Stimulated activated CD4-positive, alpha-beta T cell treated with anti-CD3 and anti-CD28 coated beads, Interleukin-4, amount 100 ng/mL, for 1 hour (primary cell): ENCODE results near the gene PAM.
"Not testable (repeated sequence)": the region's sequence is repeated elsewhere in the genome, so short reads cannot be mapped to it uniquely, and the experiment has no call there.

Experiments used
- DNase-seq: peaks from one replicate; pipeline ENCODE4 v3.0.0-alpha.2; 2020

The PAM gene

DNA sequence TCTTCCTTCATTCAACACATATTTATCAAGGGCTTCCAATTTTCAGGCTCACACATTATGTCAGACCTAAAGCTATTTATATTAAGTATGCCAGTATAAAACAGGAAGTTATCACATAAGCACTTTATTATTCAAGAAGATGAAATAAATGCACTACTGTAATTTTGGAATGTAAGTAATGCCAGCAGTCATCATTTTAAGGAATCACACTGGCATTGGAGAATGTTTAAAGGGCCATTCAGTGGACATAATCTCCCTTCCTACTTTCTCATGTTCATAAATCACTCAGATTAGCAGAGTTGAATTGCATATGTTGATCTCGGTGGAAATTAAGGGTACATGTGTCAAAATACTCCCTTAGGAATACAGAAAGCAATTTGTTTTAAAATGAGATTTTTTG, 200.4 kb downstream of the PAM start:
- DNase-seq, result no peak

DNA sequence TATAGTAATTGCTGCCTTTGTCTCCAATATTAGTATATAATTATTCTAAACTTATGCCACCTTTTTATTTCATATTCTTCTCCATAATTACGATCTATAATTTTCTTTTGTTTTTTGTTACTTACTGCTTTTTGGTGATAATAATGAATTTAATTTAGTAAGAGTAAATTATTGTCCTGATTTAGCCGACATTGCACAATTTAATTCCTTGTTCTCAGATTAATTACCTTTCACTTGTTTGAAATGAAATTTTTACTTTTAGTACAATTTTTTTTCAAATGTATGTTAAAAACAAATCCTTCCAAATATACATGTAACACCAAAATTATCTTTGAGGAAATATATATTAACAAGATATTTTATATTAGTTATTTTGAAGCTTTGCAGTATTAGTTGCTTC, 201.5 kb downstream of the PAM start:
- DNase-seq, result no peak

DNA sequence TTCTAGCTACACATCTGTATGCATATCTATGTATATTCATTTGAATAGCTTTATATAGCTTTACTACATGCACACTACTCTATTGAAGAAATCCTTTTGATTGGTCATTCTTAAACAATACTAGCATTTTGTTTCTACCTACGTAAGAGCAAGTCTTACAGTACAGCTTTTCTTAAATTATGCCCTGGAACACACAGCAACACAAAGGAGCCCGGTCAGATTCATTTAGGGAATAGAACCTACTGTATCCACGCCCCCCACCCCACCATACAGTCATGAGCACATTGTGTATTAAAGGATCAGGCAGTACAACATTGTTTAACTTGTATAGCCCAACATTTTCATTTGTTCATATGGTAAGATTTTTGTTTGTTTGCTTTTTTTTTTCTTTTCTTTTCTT, 202.0 kb downstream of the PAM start:
- DNase-seq, result no peak

DNA sequence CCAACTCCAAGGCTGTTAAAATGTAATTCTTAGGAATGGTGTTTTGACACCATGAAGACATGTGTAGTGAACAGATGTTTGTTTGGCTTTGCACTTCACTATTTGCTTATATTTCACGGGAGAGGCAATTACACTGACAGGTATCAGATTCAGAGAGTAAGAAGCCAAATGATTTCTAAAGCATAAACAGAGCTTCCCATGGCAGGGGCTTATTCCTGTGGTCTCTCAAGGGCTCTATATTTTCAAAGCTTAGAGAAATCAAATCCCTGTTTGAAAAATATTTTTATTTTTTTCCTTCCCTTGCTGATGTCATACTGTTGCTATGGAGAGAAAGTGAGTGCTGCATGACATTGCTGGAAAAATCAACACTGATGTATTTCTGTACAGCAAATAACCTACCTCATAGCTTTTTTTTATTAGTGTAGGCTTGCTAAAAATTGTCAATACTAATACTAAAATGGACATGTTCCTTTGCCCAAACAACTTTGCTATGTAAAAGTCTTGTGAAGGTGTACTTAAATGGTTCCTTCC, 203.4 kb downstream of the PAM start:
- DNase-seq, result no peak

DNA sequence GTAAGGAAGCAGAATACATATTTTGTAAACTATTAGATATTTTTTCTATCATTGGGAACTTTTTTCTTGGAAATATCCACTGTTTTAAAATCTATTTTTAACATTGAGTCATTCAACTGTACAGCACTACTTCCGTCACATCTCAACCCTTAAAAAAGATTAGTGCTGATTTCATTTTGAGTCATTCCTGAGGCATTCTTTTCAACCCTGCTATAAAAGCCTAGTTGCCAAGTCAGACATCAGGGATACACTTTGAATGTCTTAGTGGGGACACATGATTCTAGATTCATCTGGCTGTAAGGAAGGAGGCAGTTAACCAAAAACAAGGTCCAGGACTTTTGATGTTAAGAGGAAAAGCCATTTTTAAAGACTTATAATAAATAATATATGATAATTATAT, 203.9 kb downstream of the PAM start:
- DNase-seq, result no peak

DNA sequence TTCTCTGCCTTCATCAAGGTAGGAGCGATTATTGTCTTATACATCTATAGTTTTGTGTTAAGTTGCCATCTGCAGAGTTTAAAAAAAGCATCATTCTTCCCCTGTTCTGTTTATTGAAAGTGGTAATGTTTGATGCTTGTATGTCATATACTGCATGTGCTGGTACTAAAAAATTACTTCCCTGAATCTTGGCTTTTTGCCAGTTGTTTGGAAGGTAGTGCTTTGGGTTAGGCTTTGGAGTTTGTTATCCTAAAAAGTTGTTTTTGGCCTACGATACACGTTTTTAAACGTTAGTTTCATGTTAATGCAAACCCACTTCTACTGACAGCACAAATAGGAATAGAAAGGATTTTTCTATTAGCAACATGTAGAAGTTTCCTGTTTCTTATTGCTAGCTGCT, 206.6 kb downstream of the PAM start:
- no peak for DNase-seq

DNA sequence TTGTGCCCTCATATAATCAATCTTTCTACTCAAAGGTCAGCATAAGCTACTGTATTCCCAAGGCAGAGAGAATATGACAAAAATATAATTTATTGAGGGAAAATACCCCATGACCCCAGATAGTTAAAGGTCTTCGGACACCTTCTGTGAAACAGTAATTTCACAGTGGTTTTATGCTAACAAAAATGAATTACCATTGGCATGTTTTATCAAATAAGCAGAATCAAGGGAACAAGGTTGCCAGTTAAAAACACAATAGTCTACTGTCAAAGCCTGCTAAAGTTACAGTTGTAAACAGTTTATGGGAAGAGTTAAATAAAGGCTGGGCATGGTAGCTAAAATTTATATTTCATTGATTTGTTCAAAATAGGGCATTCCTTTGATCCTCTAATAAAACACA, 210.5 kb downstream of the PAM start:
- DNase-seq, result no peak

DNA sequence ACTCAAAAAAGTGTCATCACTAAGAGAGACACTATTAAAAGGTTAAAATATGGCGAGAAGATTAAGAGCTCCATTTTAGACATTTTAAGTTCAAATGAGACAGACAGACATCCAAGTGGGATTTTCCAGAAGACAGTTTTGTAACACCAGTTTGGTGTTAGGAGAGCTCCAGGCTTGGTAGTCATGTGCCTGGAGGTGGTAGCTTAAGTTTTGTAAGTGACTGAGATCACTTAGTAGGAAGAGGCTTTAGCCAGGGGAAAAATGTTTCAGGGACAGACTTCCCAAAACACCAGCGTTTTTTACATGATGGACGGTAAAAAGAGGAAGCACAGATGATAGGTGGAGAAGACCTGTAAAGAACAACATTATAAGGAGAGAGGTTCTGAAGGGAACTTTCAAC, 214.5 kb downstream of the PAM start:
- DNase-seq, result no peak

DNA sequence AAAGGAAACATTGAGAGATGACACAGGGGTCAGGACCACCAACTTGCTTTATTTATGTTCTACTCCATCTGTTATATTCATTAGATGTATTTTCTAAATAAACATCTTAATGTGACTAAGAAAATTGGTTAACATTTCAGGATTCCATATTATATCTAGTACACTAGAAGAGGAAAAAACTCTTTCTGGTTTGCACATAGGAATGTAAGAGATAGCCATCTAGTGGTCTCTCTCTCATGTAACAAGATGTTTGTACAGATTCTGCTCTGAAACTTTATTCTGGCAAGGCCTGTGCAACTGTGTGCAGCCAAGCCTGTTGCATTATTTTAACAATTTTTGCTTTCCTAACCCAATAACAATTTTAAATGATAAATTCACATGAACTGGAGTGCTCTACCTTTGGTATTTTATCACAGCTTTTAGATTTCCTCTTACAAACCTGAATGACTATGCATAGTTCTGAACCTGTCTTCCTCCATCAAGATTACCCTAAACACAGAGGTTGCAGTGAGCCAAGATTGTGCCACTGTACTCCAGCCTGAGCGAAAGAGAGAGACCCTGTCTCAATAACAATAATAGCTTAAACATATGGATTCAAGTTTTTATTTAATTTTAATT, 216.7 kb downstream of the PAM start:
- no peak for DNase-seq

DNA sequence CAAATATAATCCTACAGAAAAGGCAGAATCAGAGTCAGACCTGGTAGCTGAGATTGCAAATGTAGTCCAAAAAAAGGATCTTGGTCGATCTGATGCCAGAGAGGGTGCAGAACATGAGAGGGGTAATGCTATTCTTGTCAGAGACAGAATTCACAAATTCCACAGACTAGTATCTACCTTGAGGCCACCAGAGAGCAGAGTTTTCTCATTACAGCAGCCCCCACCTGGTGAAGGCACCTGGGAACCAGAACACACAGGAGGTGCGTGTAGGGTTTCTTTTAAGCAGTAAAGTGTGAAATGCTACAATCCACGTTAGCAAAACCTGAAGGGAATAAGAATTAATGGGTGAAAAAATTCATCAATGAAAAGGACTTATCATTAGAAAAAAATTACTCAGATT, 219.1 kb downstream of the PAM start:
- DNase-seq, result no peak

DNA sequence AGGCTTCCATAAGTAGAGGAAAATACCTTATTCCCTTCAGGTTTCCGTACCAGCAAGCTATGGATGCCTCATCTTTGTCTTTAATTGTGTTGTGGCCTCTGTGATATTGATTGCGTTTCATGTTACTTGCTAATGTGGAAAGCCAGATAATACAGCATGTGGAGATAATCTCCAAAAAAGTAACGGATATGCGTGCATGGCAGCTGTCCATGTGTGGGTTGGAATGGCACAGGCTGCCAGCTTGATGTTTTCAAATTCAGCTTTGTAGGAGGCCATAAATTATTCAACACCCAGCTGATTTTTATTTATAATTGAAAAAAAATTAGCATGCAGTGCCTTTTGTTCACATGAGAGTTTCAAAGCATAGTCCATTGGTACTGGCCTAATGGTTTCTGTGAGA, 219.9 kb downstream of the PAM start:
- no peak for DNase-seq

DNA sequence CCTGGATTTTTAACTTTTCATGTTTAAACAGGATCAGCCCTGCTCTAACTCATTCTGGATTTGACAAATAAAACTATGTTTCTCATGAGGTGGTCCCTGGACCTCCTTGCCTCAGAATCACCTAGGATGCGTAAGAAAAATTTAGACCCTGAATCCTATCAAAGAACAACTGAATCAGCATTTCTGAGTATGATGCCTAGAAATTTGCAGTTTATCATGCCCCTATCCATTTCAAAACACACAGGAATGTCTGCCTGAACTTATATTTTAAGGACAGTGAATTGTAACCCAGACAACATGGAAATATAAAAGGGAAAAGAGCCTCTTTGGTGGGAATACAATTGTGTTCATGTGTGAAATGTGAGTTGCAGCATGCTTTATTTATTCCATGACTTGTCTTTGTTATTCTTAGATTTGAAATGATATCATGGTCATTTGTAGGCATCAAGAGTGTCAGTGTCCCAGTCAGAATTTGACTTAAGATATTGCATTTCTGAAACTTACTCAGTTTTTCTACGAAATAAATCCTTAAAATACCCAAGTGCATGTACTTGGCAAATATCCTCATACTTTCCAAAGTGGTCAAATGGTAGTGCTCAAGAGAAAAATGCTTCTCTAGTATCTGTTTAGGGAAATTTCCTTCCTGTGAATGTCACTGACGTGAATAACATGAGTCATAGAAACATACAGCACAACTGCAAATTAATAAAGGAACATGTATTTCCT, 220.5 kb downstream of the PAM start:
- no peak for DNase-seq

DNA sequence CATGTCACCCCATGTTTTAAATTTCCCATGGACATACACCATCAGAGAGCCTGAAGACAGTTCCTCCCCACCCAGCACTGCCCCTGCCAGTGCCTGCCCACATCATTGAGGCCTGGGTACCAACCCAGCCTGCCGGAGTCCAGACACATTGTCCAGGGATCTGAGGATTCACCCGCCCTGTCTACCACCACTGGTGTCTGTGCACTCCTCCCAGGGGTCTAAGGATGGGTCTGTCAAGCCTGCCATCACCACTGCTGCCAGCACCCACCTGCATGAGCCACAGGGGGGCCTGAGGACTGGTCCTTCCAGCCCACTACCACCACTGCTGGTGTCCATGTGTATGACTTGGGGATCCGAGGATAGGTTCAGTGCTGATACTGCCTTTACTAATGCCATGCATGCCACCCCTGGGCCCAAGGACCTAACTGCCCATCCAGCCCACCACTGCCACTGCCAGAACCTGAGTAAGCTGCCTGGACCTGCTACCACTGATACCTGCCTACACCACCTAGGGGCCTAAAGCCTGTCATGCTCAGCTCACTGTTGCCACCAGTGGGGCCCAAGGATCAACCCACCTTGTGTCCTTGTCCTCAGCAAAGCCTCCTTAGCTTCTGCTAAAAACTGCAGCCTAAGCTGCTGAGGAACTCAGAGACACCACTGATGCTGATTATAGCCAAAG, 227.0 kb downstream of the PAM start:
- no peak for DNase-seq

DNA sequence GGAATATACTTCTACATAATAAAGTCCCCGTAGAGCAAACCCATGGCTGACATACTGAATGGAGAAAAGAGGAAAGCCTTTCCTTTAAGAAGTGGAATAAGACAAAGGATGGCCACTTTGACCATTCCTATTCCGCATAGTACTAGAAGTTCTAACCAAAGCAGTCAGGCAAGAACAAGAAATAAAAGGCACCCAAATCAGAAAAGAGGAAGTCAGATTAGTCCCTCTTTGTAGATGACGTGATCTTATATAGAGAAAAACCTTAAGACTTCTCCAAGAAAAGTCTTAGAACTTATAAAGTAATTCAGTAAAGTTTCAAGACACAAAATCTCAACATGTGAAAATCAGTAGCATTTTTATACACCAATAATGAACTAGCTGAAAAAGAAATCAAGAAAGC, 231.0 kb downstream of the PAM start:
- no peak for DNase-seq

DNA sequence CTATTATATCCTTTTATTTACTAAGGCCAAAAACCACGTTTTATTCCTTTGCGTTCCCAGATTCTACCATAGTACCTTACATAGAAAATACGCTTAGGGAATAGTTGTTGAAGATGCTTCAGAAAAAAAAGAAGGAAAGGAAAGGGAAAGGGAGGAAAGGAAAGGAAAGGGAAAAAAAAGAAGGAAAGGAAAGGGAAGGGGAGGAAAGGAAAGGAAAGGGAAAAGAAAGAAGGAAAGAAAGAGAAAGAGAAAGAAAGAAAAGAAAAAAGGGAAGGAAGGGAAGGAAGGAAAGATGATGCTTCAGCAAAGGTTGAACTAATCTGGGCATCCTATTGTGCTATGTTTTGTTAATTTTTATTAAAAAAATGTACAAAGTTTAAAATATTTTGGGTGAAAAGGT, 233.4 kb downstream of the PAM start:
- DNase-seq, result no peak

DNA sequence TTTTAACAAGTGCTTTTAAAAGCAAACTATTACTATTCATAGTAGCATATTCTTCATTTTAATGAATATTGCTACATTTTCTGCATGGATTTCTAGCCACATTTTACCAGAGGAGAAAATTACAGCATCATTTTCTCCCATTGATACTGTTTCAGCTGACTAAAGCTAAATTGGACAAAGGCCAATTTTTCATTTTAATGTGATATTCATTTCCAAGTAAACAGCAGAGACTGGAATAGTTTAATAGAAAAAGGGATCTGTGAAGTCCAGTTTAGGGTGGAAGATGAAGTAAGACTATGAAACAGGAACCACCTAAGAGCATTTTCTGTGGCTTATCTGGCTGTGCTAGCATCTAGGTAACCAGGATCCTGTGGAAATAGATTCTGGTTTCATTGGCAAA, 236.7 kb downstream of the PAM start:
- no peak for DNase-seq

DNA sequence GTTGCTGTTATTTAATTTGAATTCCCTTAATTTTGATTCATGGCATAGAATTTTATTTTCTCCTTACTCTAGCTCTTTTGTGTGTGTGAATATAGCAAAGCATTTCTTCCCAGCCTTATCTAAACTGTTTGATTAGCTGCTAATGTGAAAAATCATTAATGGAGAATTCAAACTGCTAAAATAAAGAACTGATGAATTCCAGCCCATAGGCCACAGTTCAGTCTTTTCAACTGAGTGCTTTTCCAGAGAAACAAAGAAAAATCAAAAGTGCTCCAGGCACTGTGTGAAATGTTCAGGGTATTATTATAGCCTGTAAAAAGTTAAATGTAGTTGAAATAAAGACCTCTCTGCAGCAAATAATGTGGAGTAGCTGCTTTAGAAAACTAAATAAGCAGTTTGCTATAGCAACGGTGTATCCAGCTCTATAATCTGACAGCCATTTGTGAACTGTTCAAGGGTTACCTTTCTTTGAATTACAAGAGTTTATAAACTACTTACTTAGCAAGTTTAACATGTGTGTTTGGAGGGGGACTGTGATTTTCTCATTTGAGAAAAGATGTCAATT, 241.0 kb downstream of the PAM start:
- DNase-seq, result no peak

DNA sequence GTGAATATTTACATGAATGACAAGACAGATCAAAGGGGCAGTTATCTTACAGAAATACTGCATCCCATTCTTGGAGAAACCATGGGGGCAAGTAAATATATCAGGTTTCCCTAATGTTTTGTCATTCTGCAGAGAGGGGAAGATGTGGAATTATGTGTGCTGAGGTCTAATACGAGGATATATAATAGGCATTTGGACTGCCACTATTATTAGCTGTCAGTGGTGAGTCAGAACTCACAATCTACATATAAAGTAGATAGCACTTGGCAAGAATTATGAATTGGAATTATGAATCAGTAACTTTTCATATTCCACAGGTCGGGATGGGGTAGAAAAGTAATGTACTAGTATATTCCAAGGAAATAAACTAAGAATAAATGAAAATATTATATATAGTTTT, 243.1 kb downstream of the PAM start:
- no peak for DNase-seq

DNA sequence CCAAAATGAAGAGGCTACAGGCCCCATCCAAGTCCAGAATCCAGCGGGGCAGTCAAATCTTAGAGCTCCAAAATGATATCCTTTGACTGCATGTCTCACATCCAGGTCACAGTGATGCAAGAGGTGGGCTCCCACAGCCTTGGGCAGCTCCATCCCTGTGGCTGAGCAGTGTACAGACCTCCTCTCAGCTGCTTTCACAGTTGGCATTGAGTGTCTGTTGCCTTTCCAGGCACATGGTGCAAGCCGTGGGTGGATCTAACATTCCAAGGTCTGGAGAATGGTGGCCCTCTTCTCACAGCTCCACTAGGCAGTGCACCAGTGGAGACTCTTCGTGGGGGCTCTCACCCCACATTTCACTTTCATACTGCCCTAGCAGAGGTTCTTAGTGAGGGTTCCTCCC, 244.1 kb downstream of the PAM start:
- no peak for DNase-seq

DNA sequence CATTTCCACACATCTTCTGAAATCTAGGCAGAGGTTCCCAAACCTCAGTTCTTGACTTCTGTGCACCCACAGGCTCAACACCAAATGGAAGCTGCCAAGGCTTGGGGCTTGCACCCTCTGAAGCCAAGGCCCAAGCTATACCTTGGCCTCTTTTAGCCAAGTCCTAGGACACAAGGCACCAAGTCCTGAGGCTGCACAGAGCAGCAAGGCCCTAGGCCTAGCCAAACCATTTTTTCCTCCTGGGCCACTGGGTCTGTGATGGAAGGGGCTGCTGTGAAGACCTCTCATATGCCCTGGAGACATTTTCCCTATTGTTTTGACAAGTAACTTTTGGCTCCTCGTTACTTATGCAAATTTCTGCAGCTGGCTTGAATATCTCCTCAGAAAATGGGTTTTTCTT, 244.5 kb downstream of the PAM start:
- not testable (repeated sequence) for DNase-seq

DNA sequence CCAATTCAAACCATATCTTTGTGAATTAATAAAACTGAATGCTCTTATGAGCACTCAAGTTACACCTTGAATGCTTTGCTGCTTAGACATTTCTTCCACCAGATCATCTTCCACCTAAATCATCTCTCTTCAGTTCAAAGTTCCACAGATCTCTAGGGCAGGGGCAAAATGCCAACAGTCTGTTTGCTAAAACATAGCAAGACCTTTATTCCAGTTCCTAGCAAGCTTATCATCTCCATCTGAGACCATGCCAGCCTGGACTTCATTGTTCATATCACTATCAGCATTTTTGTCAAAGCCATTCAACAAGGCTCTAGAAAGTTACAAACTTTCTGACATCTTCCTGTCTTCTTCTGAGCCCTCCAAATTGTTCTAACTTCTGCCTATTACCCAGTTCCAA, 245.0 kb downstream of the PAM start:
- DNase-seq, result no peak

DNA sequence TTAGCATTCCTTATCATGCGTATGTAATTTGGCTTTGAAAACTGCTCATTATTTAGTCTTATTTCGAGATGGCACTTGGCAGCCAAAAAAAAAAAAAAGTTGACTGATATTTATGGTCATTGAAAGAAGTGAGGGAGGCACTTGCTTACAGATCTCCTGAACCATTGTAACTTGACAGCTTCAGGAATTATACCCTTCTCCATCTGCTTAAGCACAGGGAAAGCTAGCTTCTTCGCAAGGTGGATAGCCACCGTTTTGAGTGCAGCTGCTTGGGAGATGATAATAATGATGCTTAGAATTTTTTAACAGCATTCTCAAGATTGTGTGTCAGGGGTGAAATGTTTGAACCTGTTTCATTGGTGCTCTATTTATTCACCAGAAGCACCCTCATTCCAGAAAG, 248.8 kb downstream of the PAM start:
- no peak for DNase-seq

DNA sequence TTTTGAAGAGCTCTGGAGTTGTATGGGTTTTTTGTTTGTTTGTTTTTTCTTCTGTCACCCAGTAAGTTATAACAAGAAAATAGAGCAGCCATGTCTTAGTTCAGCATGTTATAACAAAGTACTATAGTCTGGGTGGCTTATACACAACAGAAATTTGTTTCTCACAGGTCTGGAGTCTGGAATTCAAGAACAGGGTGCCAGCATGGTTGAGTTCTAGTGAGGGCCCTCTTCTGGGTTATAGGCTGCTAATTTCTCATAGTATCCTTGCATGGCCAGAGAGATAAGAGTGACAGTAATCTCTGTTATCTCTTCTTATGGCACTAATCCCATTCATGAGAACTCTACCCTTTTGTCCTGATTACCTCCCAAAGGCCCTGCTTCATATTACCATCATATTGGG, 250.2 kb downstream of the PAM start:
- DNase-seq, result no peak

DNA sequence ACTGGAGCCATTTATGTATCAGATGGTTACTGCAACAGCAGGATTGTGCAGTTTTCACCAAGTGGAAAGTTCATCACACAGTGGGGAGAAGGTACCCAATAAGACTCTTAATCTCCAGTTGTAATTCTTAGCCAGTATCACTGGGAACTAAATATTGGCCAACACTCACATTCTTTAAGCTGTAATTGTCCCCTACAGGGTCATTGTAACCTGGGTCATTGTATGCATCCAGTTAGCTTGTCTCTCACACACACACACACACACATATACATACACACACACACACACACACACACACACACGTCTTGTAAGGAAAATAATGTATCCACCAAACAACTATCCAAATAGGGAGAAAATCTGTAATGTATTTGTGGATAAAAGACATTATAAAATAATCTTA, 251.8 kb downstream of the PAM start:
- DNase-seq, result no peak
